Endothelial cell of umbilical vein (primary cell): ENCODE measurements around the gene SMAP1. TPM values are rescaled to one million over a fixed set of nuclear protein-coding genes. Genes with fewer than 3 reads are reported as not detected.

Experiments used
- BruUV-seq: library from RNA; stranded (reverse); fragments of 400-500 nt; replicated peaks from 2 replicates; lab custom pipeline; 2021; lab: Mats Ljungman, UMichigan
- CTCF ChIA-PET: fragments of 300-600, 350-600 bp; sonication (Branson Sonifier 250); formaldehyde crosslinking; loops from one replicate; lab custom pipeline; 2021; ENCODE audit warnings: antibody characterized with exemption, inconsistent platforms; lab: Charles Lee
- POLR2A ChIA-PET: fragments of 300-600, 350-600 bp; sonication (Branson Sonifier 250); formaldehyde crosslinking; loops from one replicate; lab custom pipeline; 2021; ENCODE audit warnings: antibody characterized with exemption, inconsistent platforms; lab: Charles Lee
- DNase-seq: peaks from one replicate; pipeline ENCODE4 v3.0.0-alpha.2; 2011; ENCODE audit warnings: low read depth, low spot score
- FAIRE-seq: peaks from 2 replicates; lab custom pipeline; 2011; peaks lifted over from hg19 to GRCh38; lab: Jason Lieb, UNC
- H2AFZ ChIP-seq: 2 replicates; pipeline ENCODE4 v1.6.0; 2012; ENCODE audit warnings: low read depth, low read length, control low read depth, inconsistent platforms
- H3K27ac ChIP-seq: 2 replicates; pipeline ENCODE4 v1.5.1; 2011; ENCODE audit warnings: low read depth, mild to moderate bottlenecking, control low read depth, low read length, moderate library complexity; ENCODE audit not compliant: insufficient read depth
- H3K27me3 ChIP-seq, 2 experiments: 2 replicates each; pipeline versions ENCODE4 v1.6.0 to v1.6.1; 2011; ENCODE audit warnings: low read length in 2 of 2, mixed read lengths in 1 of 2; ENCODE audit not compliant: control insufficient read depth in 2 of 2, insufficient read depth in 2 of 2
- H3K36me3 ChIP-seq, 2 experiments: 2 replicates in 1 of 2; 3 replicates in 1 of 2; pipeline ENCODE4 v1.5.1; 2011; ENCODE audit warnings: low read length in 2 of 2, mild to moderate bottlenecking in 1 of 2, moderate library complexity in 1 of 2; ENCODE audit not compliant: control insufficient read depth in 2 of 2, insufficient read depth in 2 of 2; ENCODE audit errors: extremely low read depth in 1 of 2
- H3K4me1 ChIP-seq: 3 replicates; pipeline ENCODE4 v1.5.1; 2011; ENCODE audit warnings: mild to moderate bottlenecking, low read length; ENCODE audit not compliant: control insufficient read depth, insufficient read depth; ENCODE audit errors: extremely low read depth
- H3K4me2 ChIP-seq: 2 replicates; pipeline ENCODE4 v1.6.1; 2011; ENCODE audit warnings: low read length, control low read depth, mixed read lengths; ENCODE audit not compliant: insufficient read depth
- H3K4me3 ChIP-seq, 3 experiments: fragments of 200-600 bp in 1 of 3; sonication (generic), shearing (Covaris generic) in 1 of 3; replicated peaks in 1 of 3; 2 replicates each; pipeline ENCODE4 v1.5.1; 2011 to 2016; ENCODE audit warnings: control low read depth in 3 of 3, low read length in 3 of 3, mild to moderate bottlenecking in 2 of 3, inconsistent platforms in 1 of 3, low read depth in 1 of 3, moderate library complexity in 1 of 3; ENCODE audit not compliant: insufficient read depth in 1 of 3
- H3K79me2 ChIP-seq: 2 replicates; pipeline ENCODE4 v1.6.0; 2012; ENCODE audit warnings: low read length, inconsistent platforms; ENCODE audit not compliant: control insufficient read depth, insufficient read depth
- H3K9ac ChIP-seq: replicated peaks from 2 replicates; pipeline ENCODE3; 2011; ENCODE audit warnings: low read length, control low read depth; ENCODE audit not compliant: insufficient read depth; ENCODE audit errors: extremely low read depth
- H3K9me1 ChIP-seq: replicated peaks from 3 replicates; pipeline ENCODE4 v1.6.0; 2011; ENCODE audit warnings: mild to moderate bottlenecking, low read length; ENCODE audit not compliant: control insufficient read depth, insufficient read depth; ENCODE audit errors: extremely low read depth
- H3K9me3 ChIP-seq: replicated peaks from 2 replicates; pipeline ENCODE4 v1.5.1; 2012; ENCODE audit warnings: low read length, inconsistent platforms; ENCODE audit not compliant: control insufficient read depth, insufficient read depth
- H4K20me1 ChIP-seq: replicated peaks from 2 replicates; pipeline ENCODE3; 2011; ENCODE audit warnings: mild to moderate bottlenecking, low read length; ENCODE audit not compliant: control insufficient read depth, insufficient read depth; ENCODE audit errors: extremely low read depth
- JUN ChIP-seq: IDR thresholded peaks from 2 replicates; pipeline ENCODE4 v1.6.1; 2011; ENCODE audit warnings: borderline replicate concordance, low read depth; ENCODE audit not compliant: insufficient read length, insufficient read depth
- MYC ChIP-seq: IDR thresholded peaks from one replicate; pipeline ENCODE4 v1.6.1; 2011; ENCODE audit warnings: mild to moderate bottlenecking, low read depth, low read length
- POLR2A ChIP-seq: IDR thresholded peaks from 2 replicates; pipeline ENCODE4 v1.6.1; 2012; ENCODE audit warnings: low read depth, mild to moderate bottlenecking, control low read depth, low read length
- dilution Hi-C: fragments of 300-500 bp; cut with MboI; formaldehyde crosslinking; loops from one replicate; pipeline ENCODE4 v1.15.0; 2019; ENCODE audit warnings: low sequenced_read_pairs; ENCODE audit not compliant: extremely low pct_ligation_motif_present
- intact Hi-C: fragments of 100-400 bp; cut with micrococcal nuclease; formaldehyde crosslinking; loops from one replicate; pipeline ENCODE4 v1.10.0; 2022
- polyA plus RNA-seq, 4 experiments: library from polyadenylated mRNA; depleted of rRNA in 3 of 4; stranded (reverse) in 3 of 4; unstranded in 1 of 4; fragments of >200 nt; gene quantifications; 2 replicates each; pipeline versions ENCODE4 v1.2.1 to v1.2.3, GENCODE V29; 2011 to 2012; ENCODE audit warnings: missing spikeins in 1 of 4
- total RNA-seq: library from RNA; stranded (reverse); gene quantifications from 2 replicates; pipeline ENCODE4 v1.2.3, GENCODE V29; 2021
- TF ChIP-seq, protein P1 (sequence below): IDR thresholded peaks from 2 replicates; pipeline ENCODE4 v1.6.1; 2011; ENCODE audit not compliant: insufficient read depth, insufficient read length

SMAP1 gene
- total and polyA plus RNA-seq, 2 donors (not counting 3 experiments of a cell fraction or from before 2014, with no cell fraction given), result 14.6 to 24.6 TPM

DNA sequence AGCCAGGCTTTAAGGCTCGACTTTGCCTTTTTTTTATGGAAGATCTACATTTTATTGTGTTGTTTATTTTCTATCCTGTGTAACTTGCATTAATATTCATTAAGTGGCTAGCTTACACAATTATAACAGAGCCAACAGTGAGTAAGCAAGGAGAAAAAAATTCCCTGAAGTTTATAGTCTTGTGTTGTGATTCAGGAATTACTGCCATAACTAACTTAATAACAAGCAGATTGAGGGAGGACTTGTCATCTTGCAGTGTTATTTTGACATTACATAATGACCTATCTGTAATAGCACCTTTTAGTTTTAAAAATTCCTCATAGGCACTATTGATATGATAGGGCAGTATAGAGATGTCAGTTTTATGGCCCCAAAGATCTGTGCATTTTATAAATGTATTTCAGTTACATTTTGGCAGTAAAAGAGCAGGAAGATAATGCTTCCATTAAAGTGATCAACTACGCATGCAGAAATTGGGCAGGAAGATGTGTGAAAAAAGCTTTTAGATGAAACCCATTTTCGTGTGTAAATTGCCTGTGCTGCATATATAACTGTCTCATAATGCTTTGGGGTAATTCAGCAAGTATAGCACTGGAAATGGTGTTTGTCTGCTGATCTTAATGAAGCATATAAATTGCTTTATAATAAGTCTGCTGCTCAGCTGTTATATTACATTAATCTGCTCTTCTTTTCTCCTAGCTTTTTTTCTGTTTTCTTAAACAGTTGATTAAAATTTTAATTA is 123.0 kb downstream of the SMAP1 start:
- BruUV-seq, result no TSS peak
- intact Hi-C loops, result no loop called here

DNA sequence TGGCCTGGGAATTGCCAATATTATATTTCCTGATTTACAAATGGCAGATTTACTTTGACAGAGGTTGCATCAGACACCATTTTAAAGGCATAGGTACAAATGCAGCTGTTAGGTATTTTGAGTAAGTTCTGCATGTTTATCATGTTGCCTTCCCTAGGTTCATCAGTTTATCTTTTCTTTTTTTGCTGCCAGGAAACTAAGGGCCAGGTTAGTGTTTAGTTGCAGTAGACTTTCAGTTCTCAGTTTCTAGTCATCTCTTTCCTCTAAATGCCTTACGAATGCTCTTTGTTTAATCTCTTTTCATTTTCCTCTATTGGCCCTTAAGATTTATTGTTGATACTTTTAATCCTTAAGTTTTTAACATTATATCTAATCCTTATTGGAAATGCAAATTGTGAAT is 129.9 kb downstream of the SMAP1 start:
- Histone ChIP-seq H3K9me3 (no peaks in the 10 kb centered on the region), H4K20me1 (no peaks in the 10 kb centered on the region), H3K9ac (no peak overlapping the region), H2AFZ (no peak overlapping the region), H3K36me3 (no peaks in the 10 kb centered on the region), H3K4me3 (no peak overlapping the region), H3K9me1 (no peaks in the 10 kb centered on the region), H3K4me1 (no peaks in the 10 kb centered on the region), H3K79me2 (no peaks in the 10 kb centered on the region), H3K27me3 (no peaks in the 10 kb centered on the region), H3K4me2 (no peak overlapping the region), H3K27ac (no peak overlapping the region)
- dilution Hi-C loops, result no loop called here
- DNase-seq, result no peak
- no peak for FAIRE-seq
- intact Hi-C loops, result no loop called here
- BruUV-seq, result no TSS peak
- CTCF ChIA-PET, result no interaction called here
- no peak for TF ChIP-seq MYC
- TF ChIP-seq, protein P1, sequence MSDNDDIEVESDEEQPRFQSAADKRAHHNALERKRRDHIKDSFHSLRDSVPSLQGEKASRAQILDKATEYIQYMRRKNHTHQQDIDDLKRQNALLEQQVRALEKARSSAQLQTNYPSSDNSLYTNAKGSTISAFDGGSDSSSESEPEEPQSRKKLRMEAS, result no peak
- no peak for TF ChIP-seq POLR2A
- TF ChIP-seq JUN, result no peak
- POLR2A ChIA-PET, result no interaction called here

More for the DNA sequence above, 123.0 kb downstream of the SMAP1 start:
- no peak overlapping the region for H3K4me2 ChIP-seq
- no peaks in the 10 kb centered on the region for H3K27me3 ChIP-seq
- no peak overlapping the region for H3K4me3 ChIP-seq
- no peaks in the 10 kb centered on the region for H3K9me1 ChIP-seq
- no peaks in the 10 kb centered on the region for H3K79me2 ChIP-seq
- dilution Hi-C loops, result no loop called here
- no peak overlapping the region for H2AFZ ChIP-seq
- no peaks in the 10 kb centered on the region for H3K36me3 ChIP-seq
- no peak for FAIRE-seq
- no peak overlapping the region for H3K27ac ChIP-seq
- TF ChIP-seq, protein P1, result no peak
- H3K9me3 ChIP-seq, result no peaks in the 10 kb centered on the region
- H3K9ac ChIP-seq, result no peak overlapping the region
- CTCF ChIA-PET, result interaction anchor here (0.6 to 1.7 kb wide), 2 partner anchors 36 to 104 kb away, joined by 3 to 4 read pairs; no protein-coding TSS in a partner anchor
- POLR2A ChIA-PET, result no interaction called here
- no peaks in the 10 kb centered on the region for H4K20me1 ChIP-seq
- no peaks in the 10 kb centered on the region for H3K4me1 ChIP-seq
- no peak for DNase-seq
